Hypothalamus (tissue), 51 donors: Measurements from ENCODE around the gene CACNA1H.

Source experiments
- DNase-seq, 51 donors: peaks; one replicate each; lab custom pipeline; 2025; lab: John Stamatoyannopoulos, UW

CACNA1H gene

GRCh38 chr16:1140582-1141162 lies 12.2 kb upstream of the CACNA1H start:
- no peak for DNase-seq

- no peak for DNase-seq
Measured at GRCh38 chr16:1141191-1141590, 11.7 kb upstream of the CACNA1H start.

- DNase-seq: no peak
Measured at GRCh38 chr16:1141716-1142115, 11.2 kb upstream of the CACNA1H start.

- no peak for DNase-seq
Measured at GRCh38 chr16:1142911-1143310, 10.0 kb upstream of the CACNA1H start.

GRCh38 chr16:1143761-1144450 lies 9.0 kb upstream of the CACNA1H start:
- DNase-seq: no peak

- DNase-seq: peak in 7 of 51 donors; percentile 12 to 41 (median 16)
Measured at GRCh38 chr16:1144476-1145382, 8.2 kb upstream of the CACNA1H start.

GRCh38 chr16:1145383-1146100 lies 7.4 kb upstream of the CACNA1H start:
- no peak for DNase-seq

GRCh38 chr16:1146409-1146808 lies 6.5 kb upstream of the CACNA1H start:
- no peak for DNase-seq

GRCh38 chr16:1147027-1147426 lies 5.9 kb upstream of the CACNA1H start:
- no peak for DNase-seq

- DNase-seq: no peak
Measured at GRCh38 chr16:1149101-1149636, 3.7 kb upstream of the CACNA1H start.

- DNase-seq: no peak
Measured at GRCh38 chr16:1150511-1150982, 2.4 kb upstream of the CACNA1H start.

- no peak for DNase-seq
Measured at GRCh38 chr16:1151424-1152122, 1.3 kb upstream of the CACNA1H start.

GRCh38 chr16:1152123-1152638 lies 725 bp upstream of the CACNA1H start:
- DNase-seq: peak in 1 of 51 donors; percentile 11

- DNase-seq: no peak
Measured at GRCh38 chr16:1153480-1154160, 714 bp downstream of the CACNA1H start.

GRCh38 chr16:1154291-1154886 lies 1.5 kb downstream of the CACNA1H start:
- DNase-seq: peak in 2 of 51 donors; percentile 14 to 23

GRCh38 chr16:1154887-1155331 lies 2.0 kb downstream of the CACNA1H start:
- peak in 1 of 51 donors; percentile 55 for DNase-seq

GRCh38 chr16:1155353-1156054 lies 2.6 kb downstream of the CACNA1H start:
- no peak for DNase-seq
